GM21515 (cell line): ENCODE measurements around the gene C1orf159.
A peak's percentile ranks its signal among the peaks of the same experiment; 100 is the strongest.
"Not testable (repeated sequence)": the region's sequence is repeated elsewhere in the genome, so short reads cannot be mapped to it uniquely, and the experiment has no call there.

Experiments
- ATAC-seq: cut with Tn5 transposase; IDR thresholded peaks from one replicate; pipeline ENCODE4 v1.9.1; 2021; ENCODE audit not compliant: unreplicated experiment

The C1orf159 gene

DNA sequence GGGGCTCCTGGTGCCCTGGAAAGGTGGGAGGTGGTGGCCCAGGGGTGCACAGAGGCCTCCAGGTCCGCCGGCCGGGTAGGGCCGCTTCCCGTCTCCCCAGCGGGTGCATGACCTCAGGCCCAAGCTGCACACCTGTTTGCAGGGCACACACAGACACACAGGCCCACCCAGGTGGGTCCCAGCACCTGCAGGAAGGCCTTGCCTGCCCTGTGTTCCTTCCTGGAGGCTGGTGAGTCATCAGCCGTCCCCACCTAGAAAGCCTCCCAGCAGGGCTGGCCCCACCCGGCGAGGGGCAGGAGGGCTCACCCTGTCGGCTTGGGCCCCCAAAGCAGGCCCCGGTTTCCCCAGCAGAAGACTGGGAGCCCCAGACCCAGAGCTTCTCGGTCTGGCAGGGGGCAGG is 34.2 kb upstream of the C1orf159 start:
- ATAC-seq, result no peak

DNA sequence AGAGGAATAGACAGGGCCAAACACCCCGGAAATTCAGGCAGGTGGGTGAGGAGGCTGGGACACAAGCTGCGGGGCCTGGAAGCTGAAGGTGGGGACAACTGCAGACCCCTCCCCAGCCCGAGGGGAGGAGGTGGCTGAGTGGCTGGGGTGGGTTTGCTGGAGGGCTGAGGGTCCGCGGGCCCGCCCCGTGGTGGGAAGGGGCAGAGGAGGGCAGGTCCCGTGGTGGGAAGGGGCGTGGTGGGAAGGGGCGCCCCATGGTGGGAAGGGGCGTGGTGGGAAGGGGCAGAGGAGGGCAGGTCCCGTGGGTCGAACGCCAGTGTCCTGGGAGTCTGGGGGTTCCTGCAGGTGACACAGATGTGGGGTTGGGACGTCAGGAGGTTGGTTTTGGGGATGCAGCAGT is 33.5 kb upstream of the C1orf159 start:
- no peak for ATAC-seq

DNA sequence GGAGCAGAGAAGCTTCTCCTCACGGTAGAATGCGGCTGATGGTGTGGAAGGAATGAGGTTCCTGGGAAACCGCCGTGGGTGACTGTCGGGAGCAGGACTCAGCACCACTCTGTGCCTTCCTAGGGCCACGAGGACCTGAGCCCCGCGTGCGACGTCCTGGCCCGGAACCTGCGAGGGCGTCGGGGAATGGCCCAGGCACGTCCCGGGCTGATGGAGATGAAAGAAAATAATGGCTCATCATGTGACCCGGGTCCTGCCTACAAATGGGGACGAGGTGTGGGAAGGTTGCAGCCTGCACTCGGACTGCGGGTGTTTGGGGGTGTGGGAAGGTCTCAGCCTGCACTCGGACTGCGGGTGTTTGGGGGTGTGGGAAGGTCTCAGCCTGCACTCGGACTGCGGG is 32.7 kb upstream of the C1orf159 start:
- no peak for ATAC-seq

DNA sequence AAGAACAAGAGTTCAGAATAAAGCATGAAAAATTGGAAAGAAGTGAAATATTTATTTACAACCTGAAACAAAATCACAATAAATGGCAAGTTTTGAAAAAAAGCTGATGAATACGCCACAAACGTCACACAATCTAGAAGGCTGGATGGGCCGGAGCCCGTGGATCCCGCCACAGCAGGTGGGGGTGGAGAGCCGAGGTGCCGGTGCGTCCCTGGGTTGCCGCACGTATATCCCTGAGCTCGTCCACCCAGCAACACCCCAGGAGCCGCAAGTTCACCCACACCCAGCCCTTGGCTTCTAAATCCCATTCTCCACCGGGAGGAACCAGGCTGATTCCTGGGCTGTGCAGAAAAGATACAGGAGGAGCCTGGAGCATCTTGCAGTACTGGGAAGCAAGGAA is 32.2 kb upstream of the C1orf159 start:
- ATAC-seq, result no peak

DNA sequence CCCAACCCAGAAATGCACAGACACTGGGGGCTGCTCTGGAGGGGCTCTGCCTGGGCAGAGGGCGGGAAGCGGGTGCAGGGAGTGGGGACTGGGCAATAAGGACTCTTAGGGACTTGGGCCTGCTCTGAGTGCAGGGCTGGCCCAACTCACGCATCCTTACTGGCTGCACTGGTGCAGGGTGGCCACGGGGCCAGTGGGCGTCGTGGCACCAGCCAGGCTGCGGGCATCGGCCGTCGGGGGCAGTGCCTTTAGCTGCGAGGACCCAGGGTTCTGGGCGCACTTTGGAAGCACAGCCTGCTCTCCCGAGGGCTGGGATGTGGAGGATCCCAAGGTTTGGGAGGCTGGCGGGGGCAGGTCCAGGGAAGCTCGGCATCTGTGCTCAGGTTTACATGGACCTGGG is 30.7 kb upstream of the C1orf159 start:
- ATAC-seq, result no peak

DNA sequence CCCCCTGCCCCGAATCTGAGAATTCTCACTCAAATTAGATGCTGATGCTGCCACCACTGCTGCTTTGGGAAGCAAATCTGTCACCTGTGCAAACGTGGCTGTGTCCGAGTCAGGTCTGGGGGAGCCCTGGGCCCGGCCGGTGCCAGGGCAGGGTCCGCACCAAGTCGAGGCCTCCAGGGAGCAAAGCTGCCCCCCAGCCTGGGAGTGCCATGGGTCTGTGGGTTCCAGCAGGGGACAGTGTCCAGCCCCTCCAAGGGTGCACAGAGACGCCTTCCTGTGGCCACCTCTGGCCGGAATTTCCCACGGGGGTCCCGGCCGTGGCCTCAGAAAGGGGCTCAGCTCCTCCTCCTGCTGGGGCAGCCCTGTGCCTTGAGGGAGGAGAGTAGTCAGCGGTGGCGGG is 30.1 kb upstream of the C1orf159 start:
- ATAC-seq, result no peak

DNA sequence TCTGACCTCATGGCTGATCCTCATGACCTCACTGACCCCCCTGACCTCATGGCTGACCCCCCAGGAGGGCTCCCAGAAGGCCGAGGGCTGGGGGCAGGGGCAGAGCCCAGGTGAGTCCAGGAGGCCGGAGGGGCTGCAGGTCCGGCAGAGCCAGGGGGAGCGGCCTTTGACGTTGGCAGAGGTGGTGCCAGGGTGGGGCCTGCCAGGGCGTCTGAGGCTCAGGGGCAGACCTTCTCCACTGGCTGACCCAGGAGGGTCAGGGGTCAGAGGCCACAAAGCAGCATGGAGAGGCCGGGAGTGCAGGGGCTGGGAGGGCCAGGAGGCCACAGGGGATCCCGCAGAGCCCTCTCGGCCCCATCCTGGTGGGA is 29.6 kb upstream of the C1orf159 start:
- no peak for ATAC-seq

DNA sequence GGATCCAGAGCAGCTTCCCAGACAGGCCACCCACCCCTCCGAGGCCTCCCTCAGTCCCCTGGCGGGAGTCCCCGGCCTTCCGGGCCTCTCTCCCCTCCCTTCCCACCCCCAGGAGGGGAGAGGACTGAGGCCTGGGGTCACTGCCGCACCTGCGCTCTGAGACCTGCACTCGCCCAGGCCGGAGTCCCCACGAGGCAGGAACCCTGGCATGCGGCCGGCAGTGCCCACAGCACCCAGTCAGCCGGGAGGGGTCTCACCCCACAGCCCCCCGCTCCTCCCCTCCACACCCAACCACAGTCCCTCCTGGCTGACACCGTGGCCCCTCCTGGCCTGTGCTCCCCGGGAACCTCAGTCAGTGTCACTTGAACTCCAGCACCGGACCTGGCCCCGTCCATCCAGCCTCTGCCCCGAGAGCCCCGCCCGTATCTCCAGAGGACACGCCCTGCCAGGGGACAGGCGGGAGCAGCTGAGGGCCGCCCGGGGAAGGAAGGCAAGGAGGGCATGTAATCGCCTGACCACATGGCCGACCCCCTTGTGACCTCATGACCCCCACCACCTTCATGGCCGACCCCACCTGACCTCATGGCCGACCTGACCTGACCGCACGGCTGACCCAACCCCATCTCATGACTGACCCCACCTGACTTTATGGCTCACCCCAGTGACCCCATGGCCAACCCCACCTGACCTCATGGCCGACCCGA is 29.1 kb upstream of the C1orf159 start:
- ATAC-seq, result no peak

DNA sequence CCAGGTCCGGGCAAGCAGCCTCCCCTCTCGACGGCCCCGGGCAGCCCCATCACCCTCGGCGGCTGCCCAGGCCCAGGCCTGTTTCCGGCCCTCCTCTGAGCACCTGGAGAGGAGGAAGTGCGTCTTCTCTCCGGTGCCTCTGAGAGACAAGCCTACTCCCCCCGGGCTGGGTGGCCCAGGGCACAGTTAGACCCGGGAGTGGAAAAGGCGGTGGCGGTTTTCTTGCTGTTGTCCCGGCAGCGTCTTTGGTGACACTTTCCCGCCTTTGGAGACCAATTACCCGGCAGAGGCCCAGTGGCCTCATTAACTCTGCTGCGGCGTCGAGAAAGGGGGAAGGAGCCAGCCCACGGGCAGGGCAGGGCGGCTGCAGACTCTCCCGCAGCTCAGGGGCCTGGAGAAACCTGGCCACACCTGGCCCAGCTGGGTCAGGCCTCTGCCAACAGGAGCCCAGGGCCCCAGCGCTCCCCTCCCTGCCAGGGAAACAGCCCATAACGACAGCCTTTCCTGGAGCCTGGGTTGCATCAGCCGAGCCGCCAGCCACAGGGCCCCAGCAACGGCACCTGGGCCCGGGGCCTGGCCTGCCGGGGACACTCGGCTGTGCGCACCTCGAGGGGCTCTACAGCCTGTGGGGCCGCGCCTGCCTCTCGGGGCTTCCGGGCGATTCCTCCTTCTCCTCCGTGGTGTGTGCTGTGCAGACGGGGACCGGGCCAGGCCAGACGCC is 28.4 kb upstream of the C1orf159 start:
- no peak for ATAC-seq

DNA sequence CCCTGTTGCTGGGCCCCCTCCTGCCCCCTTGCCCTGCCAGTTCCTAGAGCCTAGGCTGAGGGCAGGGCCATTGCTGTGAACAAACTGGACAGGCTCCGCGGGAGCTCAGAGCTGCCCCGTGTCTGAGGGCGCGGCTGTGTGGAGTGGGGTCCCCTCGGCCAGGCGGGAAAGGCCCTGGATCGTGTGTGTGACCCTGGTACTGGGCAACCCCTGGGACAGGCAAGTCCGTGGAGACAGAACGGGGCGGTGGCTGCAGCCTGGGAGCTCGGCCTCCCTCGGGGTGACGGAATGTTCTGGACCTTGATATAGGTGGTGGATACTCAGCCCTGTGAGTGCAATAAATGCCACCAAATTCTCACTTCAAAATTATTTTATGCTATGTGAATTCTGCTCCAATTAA is 27.7 kb upstream of the C1orf159 start:
- ATAC-seq, result no peak

DNA sequence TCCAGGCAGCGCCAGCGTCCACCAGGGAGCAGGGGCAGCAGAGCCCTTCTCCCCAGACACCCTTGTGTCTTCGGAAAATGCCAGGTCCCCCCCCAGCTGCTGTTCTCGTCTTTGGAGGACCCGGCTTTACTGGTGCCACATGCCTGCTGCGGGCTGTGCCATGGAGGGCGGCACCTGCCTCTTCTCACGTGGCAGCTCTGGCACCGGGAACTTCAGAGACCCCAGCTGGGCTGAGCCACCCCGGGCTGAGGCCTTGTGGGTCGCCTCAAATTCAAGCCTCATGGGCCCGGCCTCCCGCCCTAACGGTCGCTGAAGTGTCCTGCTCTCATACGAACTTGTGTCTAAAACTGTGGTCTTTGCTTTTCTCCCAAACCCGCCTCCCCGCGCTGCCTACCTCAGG is 27.0 kb upstream of the C1orf159 start:
- no peak for ATAC-seq

DNA sequence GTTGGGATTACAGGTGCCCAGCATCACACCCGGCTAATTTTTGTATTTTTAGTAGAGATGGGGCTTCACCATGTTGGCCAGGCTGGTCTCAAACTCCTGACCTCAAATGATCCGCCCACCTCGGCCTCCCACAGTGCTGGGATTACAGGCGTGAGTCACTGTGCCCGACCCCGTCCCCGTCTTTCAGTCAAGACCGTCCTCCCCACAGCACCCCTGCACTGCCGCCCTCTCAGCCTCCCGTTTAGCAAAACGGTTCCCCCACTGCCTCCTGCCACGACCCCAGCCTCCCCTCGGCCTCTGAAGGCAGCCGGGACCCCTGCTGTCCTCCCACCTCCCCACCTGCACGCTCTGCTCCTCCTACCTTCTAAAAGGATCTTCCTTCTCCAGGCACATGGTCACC is 26.5 kb upstream of the C1orf159 start:
- not testable (repeated sequence) for ATAC-seq

DNA sequence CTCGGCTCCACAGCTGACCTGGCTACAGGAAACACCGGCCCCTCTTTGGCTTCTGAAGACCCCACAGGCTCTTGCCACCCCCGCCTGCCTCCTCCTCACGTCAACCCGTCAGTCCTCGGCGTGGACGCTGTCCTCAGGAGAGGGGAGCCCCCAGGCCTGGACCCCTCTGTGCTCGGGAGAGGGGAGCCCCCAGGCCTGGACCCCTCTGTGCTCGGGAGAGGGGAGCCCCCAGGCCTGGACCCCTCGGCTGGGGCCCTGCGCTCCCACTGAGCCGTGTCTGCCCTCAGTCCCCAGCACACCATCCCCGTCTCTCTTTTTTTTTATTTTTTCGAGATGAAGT is 26.0 kb upstream of the C1orf159 start:
- ATAC-seq, result no peak

DNA sequence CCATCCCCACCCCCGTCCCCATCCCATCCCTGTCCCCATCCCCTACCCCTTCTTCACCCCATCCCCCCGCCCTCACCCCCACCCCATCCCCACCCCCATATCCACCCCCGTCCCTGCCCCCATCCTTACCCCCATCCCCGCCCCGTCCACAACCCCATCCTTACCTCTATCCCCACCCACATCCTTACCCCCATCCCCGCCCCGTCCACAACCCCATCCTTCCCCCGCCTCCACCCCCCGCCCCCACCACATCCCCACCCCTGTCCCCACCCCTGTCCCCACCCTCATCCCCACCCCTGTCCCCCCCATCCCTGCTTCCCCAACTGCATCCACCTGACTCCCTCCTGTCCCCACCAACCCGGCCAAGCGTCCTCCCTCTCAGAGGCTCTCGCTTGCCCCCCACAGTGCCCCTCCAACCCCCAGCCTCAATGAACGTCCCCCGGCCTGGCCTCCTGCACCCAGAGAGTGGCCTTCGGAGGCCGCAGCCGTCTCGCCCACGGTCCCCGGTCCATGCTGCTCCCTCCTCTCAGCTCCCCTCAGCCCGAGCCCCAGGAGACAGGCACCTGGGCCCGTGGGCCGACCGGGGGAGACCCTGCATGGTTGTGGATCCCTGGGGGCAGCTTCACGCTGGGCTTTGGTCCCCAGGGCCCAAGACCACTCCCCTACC is 25.5 kb upstream of the C1orf159 start:
- no peak for ATAC-seq

DNA sequence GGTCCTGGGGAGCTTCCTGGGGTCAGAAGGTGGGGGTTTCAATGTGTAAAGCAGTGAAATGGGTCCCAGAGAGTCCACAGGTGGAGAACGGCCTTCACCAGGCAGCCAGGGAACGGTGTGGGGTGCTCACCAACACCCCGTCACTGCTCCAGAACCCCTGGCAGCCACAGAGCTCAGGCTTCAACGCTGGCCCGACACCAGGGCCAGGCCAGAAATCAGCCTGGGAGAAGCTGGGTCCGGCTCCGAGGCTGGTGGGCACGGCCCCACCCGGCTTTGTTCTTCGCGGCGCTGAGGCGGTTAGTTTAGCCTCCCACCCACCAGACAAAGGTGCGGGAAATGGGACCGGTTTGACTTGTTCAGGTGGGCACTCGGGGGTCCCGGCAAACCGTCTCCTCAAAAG is 24.8 kb upstream of the C1orf159 start:
- no peak for ATAC-seq

DNA sequence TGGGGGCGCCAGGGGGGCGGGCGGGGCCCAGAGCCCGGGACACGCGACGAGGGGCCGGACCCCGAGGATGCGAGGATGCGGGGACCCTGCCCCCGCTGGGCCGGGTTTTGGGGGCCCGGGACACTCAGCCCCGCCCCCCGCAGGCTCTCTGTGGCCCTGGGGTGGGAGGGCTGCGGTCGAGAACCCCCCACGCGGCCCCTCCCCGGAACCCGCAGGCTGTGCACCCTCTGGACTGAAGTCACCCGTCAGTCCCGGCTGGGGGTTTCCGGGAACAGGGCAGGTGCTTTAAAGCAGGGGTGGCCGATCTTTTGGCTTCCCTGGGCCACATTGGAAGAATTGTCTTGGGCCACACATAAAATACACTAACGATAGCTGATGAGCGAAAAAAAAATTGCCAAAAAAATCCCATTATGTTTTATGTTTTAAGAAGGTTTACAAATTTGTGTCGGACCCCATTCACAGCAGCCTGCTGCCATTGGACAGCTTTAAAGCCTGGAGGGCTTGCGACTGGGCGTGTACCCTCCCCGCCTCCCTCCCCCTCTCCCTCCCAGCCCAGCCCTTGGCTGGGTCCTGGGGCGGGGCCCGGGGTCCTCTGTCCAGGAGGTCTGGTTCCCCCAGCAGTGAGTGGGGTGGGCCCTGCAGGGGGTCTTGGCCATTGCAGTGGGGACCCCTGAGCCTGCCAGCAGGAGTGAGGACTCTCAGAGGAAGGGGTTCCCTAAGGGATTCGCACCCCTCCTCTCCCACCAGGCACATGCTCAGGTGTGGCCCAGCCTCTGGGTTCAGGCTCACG is 21.6 kb upstream of the C1orf159 start:
- peak; percentile 55 for ATAC-seq

DNA sequence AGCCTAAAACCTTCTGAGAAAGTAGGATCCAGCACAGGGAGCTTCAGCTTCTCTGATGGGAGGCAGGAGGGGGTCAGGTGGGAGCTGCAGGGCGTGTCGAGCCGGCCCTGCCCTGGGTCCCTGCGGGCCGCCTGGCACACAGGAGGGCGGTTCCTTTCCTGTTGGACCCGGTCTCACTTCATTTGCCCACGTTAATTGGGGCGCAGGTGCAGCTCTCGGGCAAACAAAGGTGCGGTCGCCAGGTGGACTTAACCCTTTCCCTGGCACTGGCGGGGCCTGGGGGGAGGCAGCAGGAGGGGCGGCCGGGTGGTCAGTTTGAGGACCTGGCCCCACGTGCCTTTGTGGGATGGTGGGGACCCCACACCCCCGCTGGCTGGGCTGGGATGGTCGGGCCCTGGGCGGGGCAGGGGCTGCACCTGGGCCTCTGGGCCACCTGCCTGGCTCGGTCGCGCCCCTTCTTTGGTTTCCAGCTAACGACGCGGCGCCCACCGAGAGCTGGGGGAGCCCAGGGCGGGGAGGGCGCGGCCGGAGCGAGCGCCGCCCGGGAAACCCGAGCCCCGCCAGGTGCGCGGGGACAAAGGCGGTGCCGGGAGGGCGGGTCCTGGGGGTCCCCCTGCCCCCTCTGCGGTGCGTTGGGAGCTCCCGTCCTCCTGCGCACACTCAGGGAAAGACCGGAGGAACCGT is 20.8 kb upstream of the C1orf159 start:
- no peak for ATAC-seq

DNA sequence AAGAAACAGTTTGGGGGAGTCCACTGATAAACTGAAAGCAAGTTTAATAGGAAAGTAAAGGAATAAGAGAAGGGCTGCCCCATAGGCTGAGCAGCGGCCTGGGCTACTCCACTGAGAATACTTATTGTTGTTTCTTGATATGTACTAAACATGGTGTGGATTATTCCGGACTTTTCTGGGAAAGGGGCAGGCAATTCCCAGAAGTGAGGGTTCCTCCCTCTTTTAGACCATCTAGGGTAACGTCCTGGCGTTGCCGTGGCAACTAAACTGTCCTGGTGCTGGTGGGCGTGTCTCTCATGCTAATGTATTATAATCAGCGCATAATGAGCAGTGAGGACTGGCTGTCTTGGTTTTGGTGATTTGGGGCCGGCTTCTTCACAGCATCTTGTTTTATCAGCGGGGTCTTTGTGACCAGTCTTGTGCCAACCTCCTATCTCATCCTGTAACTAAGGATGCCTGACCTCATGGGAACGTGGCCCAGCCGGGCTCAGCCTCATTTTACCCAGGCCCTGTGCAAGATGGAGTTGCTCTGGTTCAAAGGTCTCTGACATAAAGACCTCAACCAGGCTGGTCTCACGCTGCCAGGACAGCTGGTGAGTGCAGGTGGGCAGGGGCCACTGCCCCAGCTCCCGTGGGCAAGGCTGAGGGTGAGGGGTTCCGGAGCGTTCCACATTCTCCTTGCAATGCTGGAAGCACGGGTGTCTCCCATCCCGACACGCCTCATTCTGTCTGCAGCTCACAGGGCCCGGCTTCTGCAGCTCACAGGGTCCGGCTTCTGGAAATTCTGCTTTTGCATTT is 19.6 kb upstream of the C1orf159 start:
- no peak for ATAC-seq

DNA sequence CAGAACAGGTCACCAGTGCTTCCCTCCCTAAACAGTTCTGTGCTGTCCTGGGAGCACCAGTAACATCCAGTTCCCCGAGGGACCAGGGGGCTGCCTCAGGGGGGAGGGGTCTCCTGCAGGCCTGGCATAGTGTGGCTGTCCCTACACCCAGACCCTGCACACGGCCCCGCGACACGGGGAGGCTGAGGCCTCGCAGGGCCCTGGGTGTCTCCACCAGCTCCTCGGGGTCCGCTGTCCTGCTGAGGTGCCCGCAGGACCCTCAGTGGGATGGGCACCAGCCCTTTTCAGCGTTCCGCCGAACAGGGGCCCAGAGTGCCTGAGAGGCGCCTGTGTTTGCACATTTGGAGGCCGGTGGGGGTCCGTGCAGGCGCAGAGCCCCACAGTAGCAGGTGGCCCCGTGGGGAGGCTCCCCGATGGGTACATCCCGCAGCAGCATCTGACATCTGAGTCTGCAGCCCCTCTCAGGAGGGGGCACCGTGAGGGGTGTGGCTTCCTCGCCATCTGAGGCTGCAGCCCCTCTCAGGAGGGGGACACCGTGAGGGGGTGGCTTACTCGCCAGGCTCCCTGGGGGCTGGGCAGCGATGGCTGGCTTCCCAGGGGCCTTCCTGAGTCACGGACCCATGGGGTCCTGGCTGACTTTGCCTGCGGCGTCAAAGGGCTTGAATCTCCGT is 18.5 kb upstream of the C1orf159 start:
- ATAC-seq, result no peak
